RPMI7951 (cell line): ENCODE measurements around the gene KIF5B. TPM values are rescaled to one million over a fixed set of nuclear protein-coding genes. Genes with fewer than 3 reads are reported as not detected.
"Not testable (repeated sequence)": the region's sequence is repeated elsewhere in the genome, so short reads cannot be mapped to it uniquely, and the experiment has no call there.

ENCODE experiments used
- DNase-seq: peaks from one replicate; pipeline ENCODE4 v3.0.0-alpha.2; 2012; ENCODE audit warnings: low read depth
- total RNA-seq: library from RNA; depleted of rRNA; stranded (reverse); fragments of >200 nt; shearing (Covaris generic); gene quantifications from 2 replicates; pipeline ENCODE4 v1.2.3, GENCODE V29; 2014; rRNA removed

Gene KIF5B
- total RNA-seq: 190 and 214 TPM in 2 replicates

DNA sequence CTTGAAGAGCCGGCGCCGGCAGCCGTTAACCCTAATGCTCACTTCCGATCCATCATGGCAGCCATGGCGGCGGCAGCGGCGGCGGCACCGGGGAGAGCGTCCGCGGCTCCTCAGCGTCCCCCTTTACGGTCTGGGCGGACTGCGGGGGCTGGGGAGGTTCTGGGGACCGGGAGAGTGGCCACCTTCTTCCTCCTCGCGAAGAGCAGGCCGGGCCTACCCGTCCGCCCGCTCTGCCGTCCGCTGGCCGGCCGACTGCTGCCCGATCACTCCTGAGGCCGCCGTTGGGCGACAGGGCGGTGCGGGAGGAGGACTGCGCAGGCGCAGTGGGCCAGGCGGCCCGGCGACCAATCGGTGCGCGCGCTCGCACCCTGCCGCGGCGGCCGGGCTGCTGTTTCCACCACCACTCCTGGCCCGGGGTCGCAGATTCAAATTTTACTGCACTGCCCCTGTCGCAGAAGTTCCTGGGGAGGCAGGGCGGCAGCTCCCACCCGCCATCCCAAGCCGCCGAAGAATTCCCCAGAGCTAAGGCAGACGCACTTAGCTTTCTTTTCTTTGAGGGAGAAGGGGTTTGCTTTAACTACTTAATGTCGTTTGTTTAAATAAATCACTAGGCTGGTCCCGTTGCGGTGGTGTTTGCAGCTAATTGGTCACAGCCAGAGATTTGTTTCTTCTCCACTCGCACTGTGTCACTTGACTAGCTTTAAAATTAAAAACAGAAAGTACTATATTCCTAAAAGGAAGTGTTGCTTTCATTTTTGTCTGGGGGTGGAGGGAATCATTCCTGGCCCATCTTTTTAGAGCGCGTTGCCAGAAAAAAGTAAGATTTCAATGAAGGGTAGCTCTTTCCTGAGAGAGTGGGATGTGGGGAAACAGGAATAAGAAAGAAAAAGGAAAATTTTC, at the start of gene KIF5B:
TSS of gene KIF5B (minus strand) at position 290 of the 900 bp plus-strand sequence. CDS start 452 bp downstream, outside the sequence.
- peak; percentile 88 for DNase-seq

- no peak for DNase-seq
Measured at GRCh38 chr10:32105782-32106382, 49.7 kb upstream of the KIF5B start.

DNA sequence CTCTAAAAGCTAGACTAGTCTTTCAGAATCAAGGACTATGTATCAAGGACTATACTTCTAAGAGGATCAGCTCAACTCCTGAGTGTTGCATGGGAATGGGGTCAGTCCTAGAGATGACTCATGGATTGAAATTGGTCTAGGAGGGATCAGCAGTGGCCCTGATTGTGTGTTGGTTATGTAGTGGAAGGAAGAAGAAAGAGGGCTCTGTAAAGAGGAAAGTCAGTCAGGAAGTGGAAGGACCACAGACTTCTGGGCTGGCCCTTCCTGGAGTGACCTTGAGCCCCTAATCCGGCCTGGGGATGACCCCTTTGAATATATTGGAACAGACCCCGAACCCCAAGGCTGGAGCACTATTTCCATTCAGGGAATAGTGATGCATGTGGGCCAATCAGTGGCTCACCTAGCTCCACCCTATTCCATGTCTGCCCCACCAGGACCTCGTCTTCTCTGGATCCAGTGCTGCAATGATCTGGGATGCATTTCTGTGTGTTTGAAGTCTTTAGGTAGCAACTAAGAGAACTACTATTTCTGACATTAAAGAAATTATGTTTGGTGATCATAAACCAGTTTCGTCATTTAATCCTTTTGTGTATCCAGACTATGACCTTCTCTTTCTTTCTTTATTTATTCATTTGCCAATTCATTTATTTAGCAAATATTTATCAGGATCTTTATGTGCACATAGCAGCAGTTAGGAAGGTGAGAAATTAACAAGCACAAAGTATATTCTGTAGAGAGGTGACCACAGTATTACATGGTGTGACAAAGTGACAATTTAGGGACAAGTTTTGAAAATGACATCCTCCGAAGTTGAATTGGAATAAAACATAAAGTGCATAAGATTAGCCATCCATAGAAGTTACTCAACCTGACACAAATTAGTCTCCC, 48.6 kb upstream of the KIF5B start:
- DNase-seq: peak; percentile 52

DNA sequence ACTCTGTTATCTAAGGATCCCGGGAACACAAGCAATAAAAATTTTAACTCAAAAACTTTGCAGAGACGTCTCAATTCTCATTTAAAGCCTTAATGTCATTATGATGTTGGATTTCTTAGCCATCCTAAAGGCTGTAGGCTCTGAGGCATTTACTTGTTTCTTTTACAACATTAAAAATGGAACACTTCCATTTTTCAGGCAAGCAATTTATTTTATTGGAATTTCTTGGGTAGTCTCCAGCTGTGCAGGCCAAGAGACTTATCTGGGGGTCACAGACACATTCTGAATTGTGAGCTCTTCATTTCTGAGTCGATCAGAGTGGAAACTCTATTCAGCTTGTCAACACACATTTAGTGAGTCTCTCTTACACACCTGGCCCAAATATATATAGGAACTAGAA, 48.0 kb upstream of the KIF5B start:
- no peak for DNase-seq

DNA sequence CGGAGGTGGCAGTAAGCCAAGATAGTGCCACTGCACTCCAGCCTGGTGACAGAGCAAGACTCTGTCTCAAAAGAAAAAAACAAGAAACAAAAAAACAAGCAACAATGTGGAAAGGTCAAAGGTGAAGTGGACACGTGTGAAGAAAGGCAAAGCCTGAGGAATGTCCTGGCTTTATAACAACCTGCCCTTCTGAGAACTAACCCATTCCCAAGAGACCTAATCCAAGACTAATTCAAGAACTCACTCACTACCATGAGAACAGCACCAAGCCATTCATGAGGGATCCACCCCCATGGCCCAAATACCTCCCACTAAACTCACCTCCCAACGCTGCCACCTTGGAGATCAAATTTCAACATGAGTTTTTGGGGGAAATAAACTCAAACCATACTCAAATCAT, 47.5 kb upstream of the KIF5B start:
- no peak for DNase-seq

DNA sequence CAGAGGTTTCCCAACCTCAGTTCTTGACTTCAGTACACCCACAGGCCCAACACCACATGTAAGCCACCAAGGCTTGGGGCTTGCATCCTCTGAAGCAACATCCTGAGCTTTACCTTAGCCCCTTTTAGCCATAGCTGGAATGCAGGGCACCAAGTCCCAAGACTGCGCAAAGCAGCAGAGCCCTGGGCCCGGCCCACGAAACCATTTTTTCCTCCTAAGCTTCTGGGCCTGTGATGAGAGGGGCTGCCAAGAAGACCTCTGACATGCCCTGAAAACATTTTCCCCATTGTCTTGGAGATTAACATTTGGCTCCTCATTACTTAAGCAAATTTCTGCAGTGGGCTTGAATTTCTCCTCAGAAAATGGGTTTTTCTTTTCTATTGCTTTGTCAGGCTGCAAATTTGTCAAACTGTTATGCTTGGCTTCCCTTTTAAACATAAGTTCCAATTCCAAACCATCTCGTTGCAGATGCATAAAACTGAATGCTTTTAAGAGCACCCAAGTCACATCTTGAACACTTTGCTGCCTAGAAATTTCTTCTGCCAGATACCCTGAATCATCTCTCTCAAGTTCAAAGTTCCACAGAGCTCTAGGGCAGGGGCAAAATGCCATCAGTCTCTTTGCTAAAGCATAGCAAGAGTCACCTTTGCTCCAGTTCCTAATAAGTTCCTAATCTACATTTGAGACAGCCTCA, 42.5 kb upstream of the KIF5B start:
- DNase-seq: not testable (repeated sequence)

- no peak for DNase-seq
Measured at GRCh38 chr10:32095116-32095733, 39.0 kb upstream of the KIF5B start.

DNA sequence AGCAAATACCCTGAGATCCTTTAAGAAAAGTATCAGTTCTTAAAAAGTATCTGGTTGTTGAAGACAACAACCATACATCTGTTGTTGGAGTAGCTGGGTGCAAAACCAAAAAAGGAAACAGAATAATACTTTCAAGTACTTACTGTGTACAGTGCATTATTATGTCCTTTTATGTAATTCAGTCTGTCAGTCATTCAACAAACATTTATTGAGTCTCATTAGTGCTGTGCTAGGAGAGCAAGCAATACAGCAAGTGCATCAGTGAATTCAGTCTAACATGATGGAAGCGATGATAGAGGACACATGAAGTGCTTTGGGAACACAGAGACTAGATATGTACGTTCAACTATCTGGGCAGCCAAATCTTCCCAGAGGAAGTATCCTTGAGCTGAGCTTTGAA, 37.4 kb upstream of the KIF5B start:
- DNase-seq: no peak

GRCh38 chr10:32091046-32091445, 34.8 kb upstream of the KIF5B start:
- DNase-seq: no peak

GRCh38 chr10:32084185-32084851, 28.1 kb upstream of the KIF5B start:
- peak; percentile 35 for DNase-seq

DNA sequence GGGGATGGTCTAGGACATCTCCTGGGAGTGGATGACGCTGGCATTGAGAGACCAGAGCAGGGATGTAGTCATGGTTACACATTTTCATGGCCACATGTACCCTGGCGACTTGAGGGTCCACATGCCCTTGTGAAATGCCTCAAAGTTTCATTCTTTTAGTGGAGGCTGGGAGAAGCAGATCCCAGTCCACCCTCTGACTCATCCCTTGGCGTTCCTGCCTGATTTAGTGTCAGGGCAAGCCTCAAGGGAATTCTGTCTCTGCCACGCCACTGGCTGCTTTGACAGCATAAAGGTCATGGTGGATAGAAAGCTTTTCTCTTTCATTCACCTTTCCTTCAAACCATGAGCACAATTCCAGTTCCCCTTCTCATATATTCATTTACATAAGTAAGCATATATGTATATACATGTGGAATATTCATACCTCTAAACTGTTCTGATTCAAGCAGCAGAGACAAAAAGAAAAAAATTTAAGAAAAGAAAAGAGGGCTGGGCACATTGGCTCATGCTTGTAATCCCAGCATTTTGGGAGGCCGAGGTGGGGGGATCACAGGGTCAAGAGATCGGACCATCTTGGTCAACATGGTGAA, 21.8 kb upstream of the KIF5B start:
- DNase-seq: peak; percentile 87

- DNase-seq: no peak
Measured at GRCh38 chr10:32073659-32074058, 17.4 kb upstream of the KIF5B start.

- no peak for DNase-seq
Measured at GRCh38 chr10:32073128-32073527, 16.9 kb upstream of the KIF5B start.

- no peak for DNase-seq
Measured at GRCh38 chr10:32072025-32072800, 16.0 kb upstream of the KIF5B start.

GRCh38 chr10:32070645-32071044, 14.4 kb upstream of the KIF5B start:
- no peak for DNase-seq

GRCh38 chr10:32068569-32068968, 12.3 kb upstream of the KIF5B start:
- DNase-seq: no peak

DNA sequence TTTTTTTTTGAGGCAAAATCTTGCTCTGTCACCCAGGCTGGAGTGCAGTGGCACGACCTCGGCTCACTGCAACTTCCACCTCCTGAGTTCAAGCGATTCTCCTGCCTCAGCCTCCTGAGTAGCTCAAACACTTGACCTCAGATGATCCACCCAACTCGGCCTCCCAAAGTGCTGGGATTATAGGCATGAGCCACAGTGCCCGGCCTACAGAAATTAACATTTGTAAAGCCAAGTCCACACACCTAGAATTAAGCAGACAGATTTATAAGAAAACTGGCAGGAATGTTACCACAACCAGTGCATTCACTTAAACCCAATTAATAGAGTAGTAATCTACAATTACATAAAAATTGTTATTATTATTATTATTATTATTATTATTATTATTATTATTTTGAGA, 11.7 kb upstream of the KIF5B start:
- not testable (repeated sequence) for DNase-seq

DNA sequence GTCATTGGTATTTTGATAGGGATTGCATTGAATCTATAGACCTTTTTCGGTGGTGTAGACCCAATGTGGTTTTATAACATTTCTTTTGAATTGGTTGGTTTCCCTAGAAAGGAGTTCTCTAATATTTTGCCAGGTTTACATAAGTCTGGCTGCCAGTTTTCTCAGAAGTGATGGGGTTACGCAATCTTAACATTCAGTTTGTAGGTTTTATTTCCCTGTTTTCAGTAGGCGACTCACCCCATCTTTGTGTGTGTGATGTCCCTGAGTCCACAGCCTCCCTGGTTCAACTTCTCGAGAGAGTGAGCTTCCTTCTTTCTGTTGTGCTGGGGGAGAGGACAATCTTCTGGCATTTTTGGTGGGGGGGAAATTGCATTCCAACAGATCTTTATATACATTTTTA, 9.6 kb upstream of the KIF5B start:
- peak; percentile 27 for DNase-seq

DNA sequence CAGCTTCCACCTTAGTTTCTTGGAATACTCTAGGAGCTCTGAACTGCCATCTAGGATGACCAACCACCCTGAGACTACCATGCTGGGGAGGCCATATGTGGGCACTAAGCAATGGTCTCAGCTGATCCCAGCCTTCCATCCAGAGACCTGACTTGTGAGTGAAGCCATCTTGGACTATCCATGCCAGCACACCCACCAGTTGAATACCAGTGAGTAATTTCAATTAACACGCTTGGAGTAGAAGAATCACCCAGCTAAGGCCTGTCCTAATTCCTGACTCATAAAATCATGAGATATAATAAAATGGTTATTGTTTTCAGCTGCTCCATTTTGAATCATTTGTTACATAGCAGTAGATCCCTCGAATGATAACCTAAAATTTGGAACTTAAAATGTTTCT, 5.2 kb upstream of the KIF5B start:
- no peak for DNase-seq
